Transverse colon (tissue), 4 donors: ENCODE measurements around the gene SCNN1A. TPM values are rescaled to one million over a fixed set of nuclear protein-coding genes. Genes with fewer than 3 reads are reported as not detected.
A peak's percentile ranks its signal among the peaks of the same experiment; 100 is the strongest.

Experiments
- DNase-seq: peaks from one replicate; pipeline ENCODE4 v3.0.0-alpha.2; 2019
- H3K27ac ChIP-seq, 4 donors: fragments of 200-600 bp; sonication (generic); 2 replicates each; pipeline ENCODE4 v1.5.1; 2016 to 2018; ENCODE audit warnings: inconsistent platforms in 4 of 4
- H3K27me3 ChIP-seq: fragments of 200-600 bp; sonication (generic); 2 replicates; pipeline ENCODE4 v1.5.1; 2017; ENCODE audit warnings: inconsistent platforms
- H3K36me3 ChIP-seq, 4 donors: fragments of 200-600 bp; sonication (generic); 2 replicates each; pipeline ENCODE4 v1.5.1; 2017 to 2019; ENCODE audit warnings: inconsistent platforms in 4 of 4
- H3K4me1 ChIP-seq, 4 donors: fragments of 200-600 bp; sonication (generic); 2 replicates each; pipeline ENCODE4 v1.5.1; 2017 to 2020; ENCODE audit warnings: inconsistent platforms in 4 of 4
- H3K4me3 ChIP-seq, 4 donors: fragments of 200-600 bp; sonication (generic); 1 replicate in 1 of 4; 2 replicates in 3 of 4; pipeline versions ENCODE4 v1.5.1 to v1.6.1; 2017 to 2019; ENCODE audit warnings: inconsistent platforms in 4 of 4
- H3K9me3 ChIP-seq, 2 donors: fragments of 200-600 bp; sonication (generic); 2 replicates each; pipeline ENCODE4 v1.5.1; 2017 to 2019; ENCODE audit warnings: inconsistent platforms in 2 of 2
- EP300 ChIP-seq: sonication (generic); formaldehyde crosslinking; IDR thresholded peaks from one replicate; pipeline ENCODE4 v1.6.1; 2017; ENCODE audit warnings: antibody characterized with exemption, low read depth
- POLR2A ChIP-seq: fragments of 450-650 bp; IDR thresholded peaks from one replicate; pipeline ENCODE4 v1.6.1; 2016; ENCODE audit warnings: antibody characterized with exemption, mild to moderate bottlenecking, moderate library complexity
- POLR2AphosphoS5 ChIP-seq, 3 donors: sonication (generic); formaldehyde crosslinking; IDR thresholded peaks; one replicate each; pipeline ENCODE4 v1.6.1; 2016; ENCODE audit warnings: antibody characterized with exemption in 3 of 3
- WGBS, 2 donors: methylation state at CpG; one replicate each; pipeline ENCODE4 v1.1.5; 2018; ENCODE audit warnings: low coverage in 1 of 2; 5-methylcytosine and 5-hydroxymethylcytosine counted together
- in situ Hi-C, 4 donors: fragments of 200-750 bp; cut with MboI; loops; one replicate each; pipeline versions ENCODE4 v1.15.0 to v1.15.1; 2017; ENCODE audit warnings: low sequenced_read_pairs in 3 of 4, low pct_ligation_motif_present in 1 of 4, low pct_unique_long_range_greater_than_20kb in 1 of 4
- intact Hi-C: fragments of 100-400 bp; cut with DNase I; formaldehyde crosslinking; loops from one replicate; pipeline ENCODE4 v1.15.1; 2023; ENCODE audit warnings: low total_unique reads
- total RNA-seq, 4 donors: library from RNA; depleted of rRNA; stranded (reverse); fragments of >200 nt; gene quantifications; one replicate each; pipeline ENCODE4 v1.1.0, GENCODE V29; 2016
- TF ChIP-seq, protein P1 (sequence below), 5 experiments: fragments of 200-600 bp in 3 of 5; fragments of 450-650 bp in 2 of 5; sonication (generic) in 3 of 5; IDR thresholded peaks; 1 replicate in 2 of 5; 2 replicates in 3 of 5; pipeline ENCODE4 v1.5.1; 2016 to 2017; ENCODE audit warnings: antibody characterized with exemption in 5 of 5, inconsistent platforms in 3 of 5, mild to moderate bottlenecking in 2 of 5, moderate library complexity in 1 of 5

The SCNN1A gene
- total RNA-seq, 4 donors from 2014 or later = 151 to 757 (median 502) TPM

DNA sequence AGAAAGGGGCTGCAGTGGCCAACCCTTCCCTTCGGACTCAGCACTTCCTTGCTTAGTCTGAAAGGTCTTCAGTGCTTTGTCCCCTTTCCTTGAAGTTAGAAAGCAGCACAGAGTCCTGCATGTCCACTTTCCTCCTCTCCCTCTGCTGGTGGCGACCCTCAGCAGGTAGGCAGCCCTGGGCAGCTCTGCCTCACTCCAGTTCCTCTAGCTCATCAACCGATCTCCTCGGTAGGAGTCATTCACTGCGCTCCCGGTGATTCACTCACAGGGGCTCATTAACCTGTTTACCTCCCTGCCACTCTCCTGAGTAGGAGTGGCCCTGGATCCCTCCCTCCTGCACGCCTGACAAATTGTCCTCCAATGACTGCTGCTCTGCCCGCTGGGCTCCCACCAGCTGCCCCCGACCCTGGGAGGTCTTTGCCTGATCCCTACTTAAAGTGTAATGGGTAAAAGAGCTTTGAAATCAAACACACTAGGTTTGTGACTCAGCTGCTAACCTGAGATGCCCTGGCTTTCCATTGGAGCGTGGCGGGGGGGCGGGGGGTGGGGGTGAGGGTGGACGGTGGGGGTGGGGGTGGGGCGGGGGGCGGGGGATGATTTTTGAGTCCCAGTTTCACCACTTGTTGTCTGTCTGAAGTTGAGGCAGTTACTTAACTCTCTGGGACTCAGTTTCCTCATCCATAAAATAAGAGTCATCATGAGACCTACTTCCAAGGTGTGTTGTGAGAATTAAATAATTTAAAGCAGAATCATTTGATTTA, 4.2 kb downstream of the SCNN1A start:
- no peaks in the 10 kb centered on the region for H3K27me3 ChIP-seq
- 8 to 47% methylated on average over 2 to 12 of the region's 15 CpGs for WGBS, 2 donors
- H3K4me3 ChIP-seq = peak overlapping the region in 2 of 4 donors; percentile 11 to 49
- no peaks in the 10 kb centered on the region for H3K36me3 ChIP-seq
- peak overlapping the region; percentile 87 to 93 (median 89) for H3K27ac ChIP-seq
- intact Hi-C loops (no loop called here), in situ Hi-C loops (no loop called here)
- peaks cover 17 to 71% (median 41%) of the 10 kb centered on the region in 4 donors for H3K4me1 ChIP-seq
- DNase-seq = peak; percentile 84
- TF ChIP-seq POLR2AphosphoS5 (IDR thresholded peaks at IDR 0.05) (peak; percentile 79 to 88 (median 87)), POLR2A (peak; percentile 85)
- TF ChIP-seq, protein P1, sequence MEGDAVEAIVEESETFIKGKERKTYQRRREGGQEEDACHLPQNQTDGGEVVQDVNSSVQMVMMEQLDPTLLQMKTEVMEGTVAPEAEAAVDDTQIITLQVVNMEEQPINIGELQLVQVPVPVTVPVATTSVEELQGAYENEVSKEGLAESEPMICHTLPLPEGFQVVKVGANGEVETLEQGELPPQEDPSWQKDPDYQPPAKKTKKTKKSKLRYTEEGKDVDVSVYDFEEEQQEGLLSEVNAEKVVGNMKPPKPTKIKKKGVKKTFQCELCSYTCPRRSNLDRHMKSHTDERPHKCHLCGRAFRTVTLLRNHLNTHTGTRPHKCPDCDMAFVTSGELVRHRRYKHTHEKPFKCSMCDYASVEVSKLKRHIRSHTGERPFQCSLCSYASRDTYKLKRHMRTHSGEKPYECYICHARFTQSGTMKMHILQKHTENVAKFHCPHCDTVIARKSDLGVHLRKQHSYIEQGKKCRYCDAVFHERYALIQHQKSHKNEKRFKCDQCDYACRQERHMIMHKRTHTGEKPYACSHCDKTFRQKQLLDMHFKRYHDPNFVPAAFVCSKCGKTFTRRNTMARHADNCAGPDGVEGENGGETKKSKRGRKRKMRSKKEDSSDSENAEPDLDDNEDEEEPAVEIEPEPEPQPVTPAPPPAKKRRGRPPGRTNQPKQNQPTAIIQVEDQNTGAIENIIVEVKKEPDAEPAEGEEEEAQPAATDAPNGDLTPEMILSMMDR (IDR thresholded peaks at IDR 0.05) = no peak
- no peaks in the 10 kb centered on the region for H3K9me3 ChIP-seq

DNA sequence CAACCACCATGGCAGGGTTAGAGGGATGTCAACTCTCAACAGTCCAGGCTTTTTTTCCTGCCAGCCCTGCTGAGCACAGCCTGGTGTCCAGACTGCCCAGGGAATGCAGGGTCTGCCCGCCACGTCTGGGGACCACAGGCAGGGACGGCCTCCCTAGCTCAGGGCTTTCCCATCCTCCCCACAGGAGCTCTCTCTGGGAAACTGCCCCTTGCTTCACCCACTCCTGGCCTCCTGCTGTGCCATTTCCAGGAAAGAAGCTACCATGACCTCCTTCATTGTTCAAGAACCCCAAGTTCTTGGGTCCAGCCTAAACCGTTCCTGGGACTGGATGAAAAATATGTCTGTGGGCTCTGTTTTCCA, 4.8 kb downstream of the SCNN1A start:
- in situ Hi-C loops (no loop called here), intact Hi-C loops (no loop called here)
- Histone ChIP-seq H3K4me3 (peak overlapping the region in 1 of 4 donors; percentile 10), H3K27ac (peak overlapping the region; percentile 87 to 93 (median 89)), H3K27me3 (no peaks in the 10 kb centered on the region), H3K4me1 (peaks cover 11 to 65% (median 35%) of the 10 kb centered on the region in 4 donors), H3K36me3 (no peaks in the 10 kb centered on the region), H3K9me3 (no peaks in the 10 kb centered on the region)
- WGBS, 2 donors = 40 to 78% methylated on average over 1 to 4 of the region's 4 CpGs
- TF ChIP-seq, protein P1 (IDR thresholded peaks at IDR 0.05) = no peak
- TF ChIP-seq EP300 (no peak), POLR2A (no peak), POLR2AphosphoS5 (IDR thresholded peaks at IDR 0.05) (no peak)
- DNase-seq = no peak

DNA sequence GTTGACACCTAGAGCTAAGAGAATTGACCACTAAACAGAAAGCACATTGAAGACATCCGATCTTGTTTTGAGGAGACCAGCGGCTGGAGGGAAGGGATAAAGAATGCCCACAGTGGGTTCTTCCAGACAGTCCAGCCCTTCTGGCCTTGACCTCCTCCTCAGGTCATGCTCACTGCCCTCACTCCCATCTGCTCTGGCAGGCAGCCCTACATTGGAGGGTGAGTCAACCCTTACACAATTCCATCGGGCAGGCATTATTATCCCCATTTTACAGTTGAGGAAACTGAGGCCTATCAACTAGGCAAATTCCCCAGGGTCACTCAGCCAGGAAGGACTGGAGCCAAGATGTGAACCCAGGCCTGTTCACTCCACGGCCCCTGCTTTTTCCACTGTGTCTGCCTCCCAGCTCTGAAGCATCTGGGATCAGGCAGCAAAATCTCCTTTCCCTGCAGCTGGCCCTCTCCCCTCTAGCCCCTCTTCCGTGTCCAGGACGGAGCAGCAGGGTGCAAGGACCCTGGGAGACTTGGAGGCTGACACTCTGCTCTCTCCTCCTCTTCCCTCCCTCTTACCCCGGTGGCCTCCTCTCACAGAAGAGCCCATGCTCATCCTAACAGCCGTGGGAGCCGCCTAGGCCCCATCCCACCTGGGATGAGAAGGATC, 5.3 kb downstream of the SCNN1A start:
- peak overlapping the region; percentile 87 to 93 (median 89) for H3K27ac ChIP-seq
- WGBS, 2 donors = 89% methylated on average over 9 of the region's 9 CpGs; no CpG with 5 or more reads in 1 of the 2 donors
- H3K4me1 ChIP-seq = peaks cover 10 to 65% (median 33%) of the 10 kb centered on the region in 4 donors
- no peaks in the 10 kb centered on the region for H3K9me3 ChIP-seq
- in situ Hi-C loops (no loop called here), intact Hi-C loops (no loop called here)
- no peak for DNase-seq
- no peaks in the 10 kb centered on the region for H3K36me3 ChIP-seq
- TF ChIP-seq POLR2AphosphoS5 (IDR thresholded peaks at IDR 0.05) = no peak
- TF ChIP-seq POLR2A = no peak
- no peak for TF ChIP-seq EP300
- TF ChIP-seq, protein P1 (IDR thresholded peaks at IDR 0.05) = no peak
- H3K27me3 ChIP-seq = no peaks in the 10 kb centered on the region
- peak overlapping the region in 1 of 4 donors; percentile 10 for H3K4me3 ChIP-seq

DNA sequence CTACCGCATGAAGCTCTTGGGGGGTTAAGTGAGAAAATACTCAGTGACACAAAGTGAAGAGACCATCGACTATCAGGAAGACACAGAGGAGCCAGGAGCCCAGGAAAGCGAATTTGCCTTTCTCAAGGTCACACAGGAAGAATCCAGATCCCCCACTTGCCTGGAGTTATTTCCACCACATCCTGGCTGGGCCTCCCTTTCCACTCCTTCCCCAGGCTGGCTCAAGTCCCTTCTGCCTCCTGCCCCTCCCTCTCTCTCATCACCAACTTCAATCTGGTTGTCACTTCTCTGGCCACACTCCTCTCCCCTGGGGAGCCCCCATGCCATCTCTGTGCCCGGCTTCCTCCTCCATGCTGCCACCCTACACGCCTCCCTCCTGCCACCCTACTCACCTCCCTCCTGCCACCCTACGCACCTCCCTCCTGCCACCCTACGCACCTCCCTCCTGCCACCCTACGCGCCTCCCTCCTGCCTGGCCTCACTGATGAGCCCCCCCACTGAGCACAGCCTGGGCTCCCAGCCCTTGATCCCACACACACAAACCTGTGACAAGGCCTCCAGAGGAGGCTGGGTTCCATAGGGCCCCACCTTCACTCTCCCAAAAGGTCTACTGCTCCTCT, 6.3 kb downstream of the SCNN1A start:
- no peaks in the 10 kb centered on the region for H3K27me3 ChIP-seq
- in situ Hi-C loops (no loop called here), intact Hi-C loops (no loop called here)
- H3K36me3 ChIP-seq = no peaks in the 10 kb centered on the region
- TF ChIP-seq, protein P1 (IDR thresholded peaks at IDR 0.05) = no peak
- no peak for TF ChIP-seq EP300
- no peak for TF ChIP-seq POLR2AphosphoS5 (IDR thresholded peaks at IDR 0.05)
- TF ChIP-seq POLR2A = no peak
- H3K9me3 ChIP-seq = no peaks in the 10 kb centered on the region
- no peak overlapping the region for H3K4me3 ChIP-seq
- DNase-seq = no peak
- peak overlapping the region; percentile 31 to 93 (median 72) for H3K27ac ChIP-seq
- 82 to 85% methylated on average over 6 to 9 of the region's 9 CpGs for WGBS, 2 donors
- H3K4me1 ChIP-seq = peaks cover 10 to 75% (median 38%) of the 10 kb centered on the region in 4 donors
